NB4 (cell line): ENCODE data around the gene LYPD6B.

Source experiments
- MYC ChIP-seq: IDR thresholded peaks from 2 replicates; pipeline ENCODE4 v1.6.1; 2011; ENCODE audit warnings: low read depth, low read length
- POLR2A ChIP-seq: IDR thresholded peaks from 2 replicates; pipeline ENCODE4 v1.6.1; 2011; ENCODE audit warnings: mild to moderate bottlenecking; ENCODE audit not compliant: insufficient read length; ENCODE audit errors: extremely low read depth
- TF ChIP-seq, protein P1 (sequence below): IDR thresholded peaks from 2 replicates; pipeline ENCODE4 v1.6.1; 2011; ENCODE audit warnings: low read depth, low read length
- TF ChIP-seq, protein P2 (sequence below): IDR thresholded peaks from one replicate; pipeline ENCODE4 v1.5.1; 2012; ENCODE audit warnings: low read depth, low read length

DNA sequence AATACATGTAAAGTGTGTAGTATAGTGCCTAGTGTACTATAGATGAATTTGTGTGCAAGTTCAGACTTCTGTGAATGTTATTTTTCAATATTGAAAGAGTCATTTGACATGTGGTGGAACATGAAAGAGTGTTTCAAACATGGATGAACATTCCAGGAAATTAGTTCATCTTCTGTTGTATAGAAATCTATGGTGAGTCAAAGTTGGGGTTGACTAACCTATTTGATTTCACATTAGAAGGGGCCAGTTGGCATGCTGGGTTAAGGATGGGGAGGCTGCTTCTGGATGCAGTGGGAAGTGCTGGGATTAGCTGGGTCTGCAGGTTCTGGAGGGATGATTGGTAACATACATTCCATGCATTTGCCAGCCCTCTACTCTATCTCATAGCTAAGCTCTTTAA, 50.6 kb downstream of the LYPD6B start:
- TF ChIP-seq, protein P1, sequence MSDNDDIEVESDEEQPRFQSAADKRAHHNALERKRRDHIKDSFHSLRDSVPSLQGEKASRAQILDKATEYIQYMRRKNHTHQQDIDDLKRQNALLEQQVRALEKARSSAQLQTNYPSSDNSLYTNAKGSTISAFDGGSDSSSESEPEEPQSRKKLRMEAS = no peak
- TF ChIP-seq, protein P2, sequence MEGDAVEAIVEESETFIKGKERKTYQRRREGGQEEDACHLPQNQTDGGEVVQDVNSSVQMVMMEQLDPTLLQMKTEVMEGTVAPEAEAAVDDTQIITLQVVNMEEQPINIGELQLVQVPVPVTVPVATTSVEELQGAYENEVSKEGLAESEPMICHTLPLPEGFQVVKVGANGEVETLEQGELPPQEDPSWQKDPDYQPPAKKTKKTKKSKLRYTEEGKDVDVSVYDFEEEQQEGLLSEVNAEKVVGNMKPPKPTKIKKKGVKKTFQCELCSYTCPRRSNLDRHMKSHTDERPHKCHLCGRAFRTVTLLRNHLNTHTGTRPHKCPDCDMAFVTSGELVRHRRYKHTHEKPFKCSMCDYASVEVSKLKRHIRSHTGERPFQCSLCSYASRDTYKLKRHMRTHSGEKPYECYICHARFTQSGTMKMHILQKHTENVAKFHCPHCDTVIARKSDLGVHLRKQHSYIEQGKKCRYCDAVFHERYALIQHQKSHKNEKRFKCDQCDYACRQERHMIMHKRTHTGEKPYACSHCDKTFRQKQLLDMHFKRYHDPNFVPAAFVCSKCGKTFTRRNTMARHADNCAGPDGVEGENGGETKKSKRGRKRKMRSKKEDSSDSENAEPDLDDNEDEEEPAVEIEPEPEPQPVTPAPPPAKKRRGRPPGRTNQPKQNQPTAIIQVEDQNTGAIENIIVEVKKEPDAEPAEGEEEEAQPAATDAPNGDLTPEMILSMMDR = no peak
- TF ChIP-seq POLR2A = no peak
- TF ChIP-seq MYC = no peak
